Activated T-helper 1 cell treated with Interleukin-2 at 50 U/mL for 16 hours (primary cell): ENCODE measurements around the gene GIPR.
"Not testable (repeated sequence)": the region's sequence is repeated elsewhere in the genome, so short reads cannot be mapped to it uniquely, and the experiment has no call there.

Experiments
- DNase-seq: peaks from one replicate; pipeline ENCODE4 v3.0.0-alpha.2; 2020; ENCODE audit warnings: low read depth

GIPR gene

DNA sequence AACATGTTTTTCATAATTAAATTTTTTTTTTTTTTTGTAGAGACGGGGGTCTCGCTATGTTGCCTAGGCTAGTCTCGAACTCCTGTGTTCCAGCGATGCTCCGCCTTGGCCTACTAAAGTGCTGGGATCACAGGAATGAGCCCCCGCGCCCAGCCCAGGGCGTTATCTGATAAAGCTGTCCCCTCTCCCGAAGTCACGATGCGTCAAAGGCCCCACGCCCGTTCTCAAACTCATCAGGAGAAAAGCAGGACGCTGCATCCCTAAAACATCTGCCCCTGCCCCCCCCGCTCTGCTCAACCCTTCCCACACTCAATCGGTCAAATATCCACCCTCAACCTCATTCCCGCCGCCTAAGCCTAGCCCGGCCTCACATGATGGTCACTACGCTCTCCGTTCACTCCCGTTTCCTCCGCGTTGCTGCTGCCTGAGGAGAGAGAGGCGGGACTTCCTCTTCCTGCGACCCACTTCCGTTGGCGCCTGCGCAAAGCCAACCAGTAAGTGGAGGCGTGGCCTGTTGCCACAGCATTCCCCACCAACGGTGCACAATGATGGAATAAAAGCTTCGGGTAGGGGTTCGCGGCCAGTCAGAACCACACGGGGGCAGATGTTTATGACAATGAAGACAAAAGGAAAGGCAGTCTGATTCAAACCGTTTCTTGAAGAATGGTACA is 23.6 kb downstream of the GIPR start, which contains the start of gene SNRPD2:
TSS of gene SNRPD2 (minus strand) at position 438 of the 671 bp plus-strand sequence. CDS start at position 373, 65 bp downstream.
- peak; percentile 88 for DNase-seq

DNA sequence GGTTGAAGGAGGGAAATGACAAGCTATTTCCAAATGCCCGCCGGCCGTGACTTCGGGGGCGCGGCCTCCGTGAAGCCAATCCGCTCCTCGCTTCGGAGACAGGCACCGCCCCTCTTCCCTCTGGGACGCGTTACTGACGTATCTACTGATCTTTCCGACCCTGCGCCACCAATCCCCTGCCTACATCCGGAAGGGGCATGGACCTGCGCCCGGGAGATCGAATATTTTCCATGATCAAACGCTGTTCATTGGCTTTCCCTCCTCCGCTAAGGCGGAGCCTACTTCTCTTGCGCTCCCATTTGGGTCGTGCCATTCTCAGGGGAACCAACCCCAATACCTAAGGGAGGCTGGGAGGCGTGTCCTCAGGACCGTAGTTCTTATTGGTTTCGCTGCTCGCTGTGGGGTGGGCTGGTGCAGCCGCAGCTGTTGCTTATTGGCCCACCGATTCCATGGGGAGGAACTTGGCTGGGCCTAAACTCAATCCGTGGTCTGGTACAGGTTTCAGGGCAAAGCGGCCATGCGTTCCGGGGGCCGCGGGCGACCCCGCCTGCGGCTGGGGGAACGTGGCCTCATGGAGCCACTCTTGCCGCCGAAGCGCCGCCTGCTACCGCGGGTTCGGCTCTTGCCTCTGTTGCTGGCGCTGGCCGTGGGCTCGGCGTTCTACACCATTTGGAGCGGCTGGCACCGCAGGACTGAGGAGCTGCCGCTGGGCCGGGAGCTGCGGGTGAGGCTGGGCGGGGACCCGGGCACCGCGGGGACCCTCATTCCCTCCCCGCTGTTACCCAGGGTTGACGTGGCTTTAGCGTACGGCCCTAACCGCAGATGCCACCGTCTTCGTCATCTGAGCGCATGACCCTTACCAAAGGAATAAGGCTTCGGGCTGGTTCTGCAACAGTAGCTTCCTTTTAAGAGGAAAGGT is 24.4 kb downstream of the GIPR start, which contains the start of gene QPCTL:
TSS of gene QPCTL (plus strand) at position 480 of the 919 bp plus-strand sequence. CDS start at position 518, 38 bp downstream.
- DNase-seq: peak; percentile 93

DNA sequence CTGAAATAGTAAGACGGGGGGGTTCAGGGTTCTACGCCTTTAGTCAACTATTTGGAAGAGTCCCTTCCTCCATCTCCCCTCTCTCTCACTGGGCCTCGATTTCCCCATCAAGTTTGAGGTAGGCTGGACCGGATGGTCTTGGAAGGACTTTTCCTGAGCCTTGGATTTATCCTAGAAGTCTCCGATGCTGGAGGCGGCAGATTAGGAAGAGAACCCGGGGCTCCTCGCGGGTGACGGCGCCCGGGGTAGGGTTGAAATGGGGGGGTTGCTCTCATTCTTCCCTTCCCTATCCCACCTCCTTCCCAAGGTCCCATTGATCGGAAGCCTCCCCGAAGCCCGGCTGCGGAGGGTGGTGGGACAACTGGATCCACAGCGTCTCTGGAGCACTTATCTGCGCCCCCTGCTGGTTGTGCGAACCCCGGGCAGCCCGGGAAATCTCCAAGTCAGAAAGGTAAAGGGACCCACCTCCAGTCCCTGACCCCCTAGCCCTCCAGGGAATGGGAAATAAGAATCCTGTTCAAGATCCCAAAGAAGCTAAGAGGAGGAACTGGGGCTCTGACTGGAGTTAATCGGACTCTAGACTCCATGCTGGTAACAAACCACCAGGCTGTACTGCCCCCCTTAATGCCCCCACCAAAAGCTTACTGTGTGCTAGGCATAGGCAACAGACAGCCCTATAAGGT is 25.2 kb downstream of the GIPR start:
- DNase-seq: peak; percentile 56

DNA sequence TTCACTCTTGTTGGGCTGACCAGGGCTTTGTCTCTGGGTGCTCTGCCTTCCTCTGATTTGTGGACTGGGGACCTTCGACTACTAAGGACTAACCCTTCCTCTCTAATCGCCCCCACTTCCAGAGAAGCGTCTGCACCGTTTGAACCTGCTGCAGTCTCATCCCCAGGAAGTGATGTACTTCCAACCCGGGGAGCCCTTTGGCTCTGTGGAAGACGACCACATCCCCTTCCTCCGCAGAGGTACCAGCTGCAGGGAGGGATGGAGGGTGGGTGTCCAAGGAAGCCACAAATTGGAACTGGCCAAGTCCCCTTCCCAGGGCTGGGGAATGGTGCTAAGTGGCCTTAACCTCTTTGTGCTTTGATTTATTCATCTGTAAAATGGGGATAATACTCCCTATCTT is 33.7 kb downstream of the GIPR start:
- no peak for DNase-seq

DNA sequence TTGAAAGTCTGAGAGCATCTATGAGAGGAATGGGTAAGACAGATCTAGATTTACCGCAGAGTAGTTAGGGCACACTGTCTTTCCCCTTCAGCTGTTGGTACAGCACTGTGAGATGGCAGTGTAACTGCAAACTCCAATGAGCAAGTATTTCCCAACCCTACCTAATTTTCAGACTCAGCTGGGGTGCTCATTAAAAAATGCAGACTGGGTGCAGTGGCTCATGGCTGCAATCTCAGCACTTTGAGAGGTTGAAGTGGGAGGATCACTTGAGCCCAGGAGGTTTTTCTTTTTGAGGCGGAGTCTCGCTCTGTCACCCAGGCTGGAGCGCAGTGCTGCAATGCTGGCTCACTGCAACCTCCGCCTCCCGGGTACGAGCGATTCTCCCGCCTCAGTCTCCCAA is 37.1 kb downstream of the GIPR start:
- no peak for DNase-seq

DNA sequence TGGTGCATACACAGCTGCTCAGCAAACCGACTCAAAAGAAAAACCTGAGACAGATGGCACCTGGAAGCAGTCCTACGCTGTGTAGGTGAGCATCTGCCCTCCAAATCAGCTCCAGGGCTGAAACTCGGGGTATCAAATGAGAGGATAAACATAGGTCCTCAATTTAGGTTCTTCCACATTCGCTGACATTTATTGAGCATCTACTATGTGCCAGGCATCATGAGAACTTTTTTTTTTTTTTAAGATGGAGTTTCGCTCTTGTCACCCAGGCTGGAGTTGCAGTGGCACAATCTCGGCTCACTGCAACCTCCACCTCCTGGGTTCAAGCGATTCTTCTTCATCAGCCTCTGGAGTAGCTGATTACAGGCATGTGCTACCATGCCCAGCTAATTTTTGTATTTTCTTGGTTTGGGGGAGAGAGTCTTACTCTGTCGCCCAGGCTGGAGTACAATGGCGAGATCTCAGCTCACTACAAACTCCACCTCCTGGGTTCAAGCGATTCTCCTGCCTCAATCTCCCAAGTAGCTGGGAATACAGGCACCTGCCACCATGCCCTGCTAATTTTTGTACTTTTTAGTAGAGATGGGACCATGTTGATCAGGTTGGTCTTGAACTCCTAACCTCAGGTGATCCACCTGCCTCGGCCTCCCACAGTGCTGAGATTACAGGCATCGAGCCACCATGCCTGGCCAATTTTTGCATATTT is 37.8 kb downstream of the GIPR start:
- DNase-seq: no peak

DNA sequence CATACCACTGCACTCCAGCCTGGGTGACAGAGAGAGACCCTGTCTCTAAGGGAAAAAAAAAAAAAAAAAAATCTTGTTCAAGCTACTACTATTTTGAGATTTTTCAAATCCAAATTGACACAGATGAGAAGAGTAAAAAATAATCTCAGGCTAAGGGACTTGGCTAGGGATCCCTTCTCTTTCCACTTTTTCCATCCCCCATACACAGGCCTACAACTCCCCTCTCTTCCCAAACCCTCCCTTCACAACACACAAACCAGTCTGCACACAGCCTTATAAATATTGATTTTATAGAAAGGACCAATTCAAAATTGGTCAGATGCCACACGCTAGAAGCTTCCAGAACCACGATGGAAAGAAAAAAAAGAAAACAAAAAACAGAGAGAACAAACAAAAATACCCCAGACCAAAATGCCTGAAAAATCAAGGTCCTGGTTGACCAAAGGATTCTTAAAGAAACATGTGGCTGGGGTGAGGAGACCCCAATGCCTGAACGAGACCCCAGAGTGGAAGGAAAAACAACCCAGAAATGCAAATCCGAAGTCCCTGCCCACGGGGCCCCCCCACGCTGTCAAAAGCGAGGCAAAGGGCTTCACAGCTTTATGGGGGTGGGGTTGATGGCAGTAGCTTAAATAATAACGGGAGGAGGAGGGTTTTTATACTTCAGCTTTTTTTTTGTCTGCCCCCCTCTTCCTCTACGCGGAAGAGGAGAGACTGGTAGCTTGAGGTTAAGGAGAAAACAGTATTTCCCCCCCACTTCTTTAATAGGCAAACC is 42.5 kb downstream of the GIPR start:
- DNase-seq: no peak

DNA sequence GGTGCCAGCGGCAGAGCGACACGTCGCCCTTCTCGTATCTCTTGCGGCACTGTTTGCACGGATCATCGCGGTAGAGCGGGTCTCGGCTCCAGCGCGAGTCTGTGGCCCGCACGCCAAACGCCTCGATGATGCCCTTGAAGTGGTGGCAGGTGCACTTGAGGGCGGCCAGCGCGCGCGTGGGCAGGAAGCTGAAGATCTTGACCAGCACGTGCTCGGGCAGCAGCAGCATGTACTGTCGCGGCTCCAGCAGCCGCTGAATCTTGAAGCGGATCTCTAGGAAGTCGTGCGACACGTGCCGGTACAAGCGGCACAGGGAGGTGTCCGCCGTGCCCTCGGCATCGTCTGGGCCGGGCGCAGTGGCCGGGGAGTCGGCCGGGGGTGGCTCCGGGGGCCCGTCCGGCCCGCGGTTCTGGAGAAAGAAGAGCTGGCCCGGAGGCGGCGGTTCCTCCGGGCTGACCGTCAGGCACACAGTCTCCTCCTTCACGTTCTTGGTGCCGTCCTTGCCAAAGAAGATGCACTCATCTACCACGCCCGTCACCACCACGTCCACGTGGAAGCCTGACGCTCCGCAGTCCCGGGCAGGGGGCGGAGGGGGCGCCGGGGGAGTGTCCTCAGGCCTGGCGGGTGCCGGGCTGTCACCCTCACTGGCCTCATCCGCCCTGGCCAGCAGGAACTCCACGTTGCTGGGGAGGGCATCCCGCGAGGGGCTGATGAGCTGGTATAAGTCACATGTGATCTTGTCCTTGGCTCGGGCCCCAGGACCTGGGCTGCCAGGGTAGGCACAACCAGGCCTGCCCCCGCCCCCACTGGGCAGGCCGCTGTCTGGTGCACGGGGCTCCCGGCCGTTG is 44.1 kb downstream of the GIPR start:
- no peak for DNase-seq

DNA sequence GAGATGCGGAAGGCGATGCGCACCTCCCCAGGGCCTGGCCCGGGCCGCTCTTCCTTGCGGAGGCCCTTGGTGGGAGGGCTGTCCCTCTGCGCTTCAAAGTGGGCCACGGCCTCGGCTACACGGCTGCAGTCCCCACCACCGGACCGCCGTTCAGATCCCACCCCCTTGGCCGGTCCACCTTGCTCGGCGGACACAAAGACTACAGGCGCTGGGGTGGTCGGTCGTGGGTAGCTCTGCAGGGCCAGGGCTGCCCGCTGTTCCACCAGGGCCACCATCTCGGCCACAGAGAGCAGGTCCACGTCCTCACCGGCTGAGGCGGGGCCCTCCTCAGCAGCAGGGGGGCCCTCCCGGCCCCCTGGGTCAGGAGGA is 44.7 kb downstream of the GIPR start:
- DNase-seq: no peak

DNA sequence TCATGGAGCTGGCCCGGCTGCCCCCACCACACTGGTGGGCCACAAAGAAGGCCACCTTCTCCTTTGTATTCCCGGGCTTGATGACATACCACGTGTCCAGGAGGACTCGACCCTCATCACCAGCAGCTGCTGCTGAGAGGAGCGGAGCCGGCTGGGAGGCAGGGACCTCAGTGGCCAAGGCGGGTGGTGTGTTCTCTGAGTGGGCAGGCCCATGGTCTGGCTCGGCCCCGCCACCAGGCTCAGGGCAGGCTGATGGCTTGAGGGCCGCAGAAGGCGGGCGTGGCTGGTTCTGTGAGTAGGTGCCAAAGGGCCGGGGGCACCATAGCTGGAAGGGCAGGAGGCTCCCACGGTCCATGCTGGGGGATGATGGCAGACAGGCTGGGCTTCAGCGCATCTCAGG is 45.1 kb downstream of the GIPR start:
- DNase-seq: no peak

DNA sequence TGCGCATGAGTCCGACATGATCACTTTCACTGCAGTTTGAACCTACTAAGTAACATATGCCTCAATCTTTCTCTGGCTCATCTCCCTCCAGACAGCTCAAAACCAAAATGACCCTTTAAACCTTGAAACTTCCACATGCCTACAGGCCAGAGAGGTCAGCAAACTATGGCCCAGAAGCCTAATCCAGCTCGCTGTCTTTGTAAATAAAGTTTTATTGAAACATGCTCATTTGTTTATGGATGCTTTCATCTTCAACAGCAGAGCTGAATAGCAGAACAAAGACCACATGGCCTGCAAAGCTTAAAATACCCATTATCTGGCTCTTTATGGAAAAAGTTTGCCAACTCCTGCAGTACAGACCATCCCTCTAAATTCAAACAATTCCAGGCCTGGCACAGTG is 47.1 kb downstream of the GIPR start:
- no peak for DNase-seq

DNA sequence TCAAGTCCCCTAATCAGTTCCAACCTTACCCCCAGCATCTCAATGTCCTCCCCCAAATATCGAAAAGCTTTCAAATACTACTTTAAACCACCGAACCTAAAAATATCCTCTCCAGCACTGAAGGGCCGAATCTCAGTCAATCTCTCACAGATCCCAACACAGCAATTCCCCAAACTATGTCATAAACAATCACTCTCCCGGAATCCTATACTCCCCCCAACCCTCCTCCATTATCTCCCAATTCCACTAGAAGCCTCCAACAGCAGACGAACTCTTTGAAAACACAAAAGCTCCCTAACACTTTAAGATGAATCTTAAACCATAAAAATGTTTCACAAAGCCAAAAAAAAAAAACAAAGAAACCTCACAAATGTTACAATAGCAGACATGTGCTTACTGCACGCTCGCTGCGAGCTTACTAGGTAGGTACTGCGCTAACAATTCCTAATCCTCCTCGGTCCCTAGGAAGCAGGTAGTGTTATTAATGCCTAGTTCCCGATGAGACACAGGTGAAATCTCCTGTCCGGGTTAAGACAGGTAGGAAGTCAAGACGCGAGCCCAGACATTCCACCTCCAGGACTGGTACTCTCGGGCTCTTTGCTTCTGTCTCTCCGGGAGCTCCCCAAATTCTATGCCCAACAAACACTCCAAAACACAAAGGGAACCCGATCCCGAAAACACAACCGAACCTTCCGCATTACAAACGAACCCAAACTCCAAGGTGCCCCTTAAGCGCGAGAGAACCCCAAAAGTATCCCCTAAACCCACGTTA is 48.5 kb downstream of the GIPR start:
- DNase-seq: no peak

DNA sequence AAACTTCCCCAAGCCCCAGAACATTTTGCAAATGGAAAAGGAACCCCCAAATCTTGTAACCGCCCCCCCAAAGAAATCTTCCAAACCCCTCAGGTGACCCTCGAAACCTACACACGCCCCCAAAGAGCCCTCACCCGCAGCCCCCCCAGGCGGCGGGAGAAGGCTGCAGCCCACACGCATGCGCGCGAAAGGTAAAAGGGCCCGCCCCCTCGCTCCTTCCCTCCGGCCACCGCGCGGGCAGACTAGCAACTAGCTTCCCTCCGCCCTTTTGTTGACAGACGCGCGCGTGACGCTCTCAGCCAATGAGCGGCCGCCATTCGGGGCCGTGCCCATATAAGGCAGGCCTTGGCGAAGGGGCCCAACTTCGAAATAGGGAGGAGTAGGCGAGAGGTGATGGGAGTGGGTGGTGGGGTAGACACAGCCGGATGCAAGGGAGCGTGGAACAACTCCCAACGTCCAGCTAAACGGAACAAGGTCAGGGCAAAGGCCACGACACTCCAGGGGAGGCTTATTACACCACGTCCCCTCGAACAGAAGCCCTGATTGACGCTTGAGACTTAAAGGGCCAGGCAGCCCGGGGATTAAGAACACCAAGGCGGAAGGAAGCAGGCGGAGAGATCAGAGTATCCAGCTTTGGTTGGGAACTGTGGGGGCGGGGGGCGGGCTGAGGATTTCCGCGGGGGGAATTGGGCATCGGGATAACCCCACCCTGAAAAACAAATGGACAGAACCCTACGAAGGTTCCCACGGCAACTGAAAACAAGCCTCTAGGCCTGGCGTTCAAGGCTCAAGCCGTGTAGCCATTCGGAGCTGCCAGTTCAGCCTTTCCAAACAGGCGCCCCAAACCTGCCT is 49.3 kb downstream of the GIPR start:
- DNase-seq: peak; percentile 96

DNA sequence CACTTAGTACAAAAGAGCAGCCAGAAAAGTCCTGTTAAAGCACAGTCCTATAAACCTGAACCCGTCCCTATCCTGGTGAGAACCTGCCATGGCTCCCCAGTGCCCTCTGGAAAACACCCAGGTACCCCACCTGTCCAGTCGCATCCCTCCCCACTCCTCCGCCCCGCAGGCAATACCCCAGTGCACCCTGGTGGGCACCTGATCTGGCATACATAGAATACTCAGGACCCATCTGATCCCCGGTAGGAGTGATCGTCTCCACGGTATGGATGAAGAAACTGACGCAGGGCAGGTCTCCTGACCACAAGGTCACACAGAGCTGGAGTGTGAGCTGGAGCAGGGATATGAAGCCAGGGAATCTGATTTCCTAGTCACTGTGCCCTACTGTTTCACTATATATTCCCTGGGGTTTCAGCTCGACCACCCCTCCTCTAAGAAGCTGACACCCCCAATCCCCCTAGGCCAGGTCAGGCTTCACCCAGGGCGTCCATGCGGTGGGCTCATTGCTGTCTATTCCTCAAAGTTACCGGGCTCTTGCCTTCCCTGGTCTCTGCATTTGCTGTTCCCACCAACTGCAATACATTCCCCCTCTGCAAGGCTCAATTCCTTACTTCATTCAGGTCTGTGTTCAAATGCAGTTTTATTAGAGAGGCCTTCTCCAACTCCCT is 50.1 kb downstream of the GIPR start:
- no peak for DNase-seq

DNA sequence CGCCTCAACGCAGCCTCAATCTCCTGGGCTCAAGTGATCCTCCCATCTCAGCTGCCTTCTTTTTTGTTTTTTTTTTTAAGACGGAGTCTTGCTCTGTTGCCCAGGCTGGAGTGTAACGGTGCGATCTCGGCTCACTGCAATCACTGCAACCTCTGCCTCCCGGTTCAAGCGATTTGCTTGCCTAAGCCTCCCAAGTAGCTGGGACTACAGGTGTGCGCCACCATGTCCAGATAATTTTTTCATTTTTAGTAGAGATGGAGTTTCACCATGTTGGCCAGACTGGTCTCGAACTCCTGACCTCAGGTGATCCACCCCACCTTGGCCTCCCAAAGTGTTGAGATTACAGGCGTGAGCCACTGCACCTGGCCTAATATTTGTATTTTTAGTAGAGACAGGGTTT is 52.0 kb downstream of the GIPR start:
- DNase-seq: not testable (repeated sequence)

DNA sequence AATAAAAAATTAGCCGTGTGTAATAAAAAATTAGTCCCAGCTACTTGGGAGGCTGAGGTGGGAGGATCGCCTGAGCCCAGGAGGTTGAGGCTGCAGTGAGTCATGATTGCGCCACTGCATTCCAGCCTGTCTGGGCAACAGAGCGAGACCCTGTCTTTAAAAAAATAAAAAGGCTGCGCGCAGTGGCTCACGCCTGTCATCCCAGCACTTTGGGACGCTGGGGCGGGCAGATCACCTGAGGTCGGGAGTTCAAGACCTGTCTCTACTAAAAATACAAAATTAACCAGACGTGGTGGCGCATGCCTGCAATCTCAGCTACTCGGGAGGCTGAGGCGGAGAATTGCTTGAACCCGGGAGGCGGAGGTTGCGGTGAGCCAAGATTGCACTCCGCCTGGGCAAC is 60.7 kb downstream of the GIPR start:
- DNase-seq: not testable (repeated sequence)

DNA sequence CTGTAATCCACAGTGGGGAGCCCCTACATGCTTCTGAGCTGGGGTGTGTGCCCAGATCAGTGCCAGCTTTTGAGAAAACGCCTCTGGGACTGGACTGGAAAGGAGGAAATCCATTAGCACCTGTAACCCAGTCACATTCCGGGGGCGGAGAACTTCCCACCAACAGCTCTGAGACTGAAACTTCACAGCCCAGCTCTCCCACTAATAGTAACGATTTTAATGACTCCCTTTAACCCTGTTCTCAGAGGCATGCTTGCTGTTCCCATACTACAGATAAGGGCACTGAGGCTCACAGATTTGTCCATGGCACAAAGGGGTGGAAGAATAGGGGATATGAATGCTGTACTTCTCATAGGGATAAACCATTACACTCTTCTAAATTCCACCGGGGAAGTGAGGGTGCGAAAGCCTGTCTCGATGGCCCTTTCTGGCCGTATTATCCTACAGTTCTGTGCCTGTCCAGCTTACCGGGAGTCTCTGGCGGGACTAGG is 61.8 kb downstream of the GIPR start:
- no peak for DNase-seq
